GM08714 (cell line): ENCODE results near the gene NCAPH2.

Experiments used
- H3K4me3 ChIP-seq: fragments of 200-500 bp; sonication (Bioruptor generic); 2 replicates; pipeline ENCODE4 v1.5.1; 2014; ENCODE audit warnings: mild to moderate bottlenecking, low read length, inconsistent platforms
- ZNF274 ChIP-seq: IDR thresholded peaks from 2 replicates; pipeline ENCODE4 v1.6.1; 2012; ENCODE audit warnings: mild to moderate bottlenecking, low read depth, low read length

NCAPH2 gene

GRCh38 chr22:50469377-50470305, 38.4 kb upstream of the NCAPH2 start:
- peak overlapping the region; percentile 34; the same call in 1 of the 2 replicates for H3K4me3 ChIP-seq
- no peak for TF ChIP-seq ZNF274

- peak overlapping the region; percentile 8; the same call in 1 of the 2 replicates for H3K4me3 ChIP-seq
- no peak for TF ChIP-seq ZNF274
Measured at GRCh38 chr22:50470491-50470890, 37.5 kb upstream of the NCAPH2 start.

- no peak for TF ChIP-seq ZNF274
- H3K4me3 ChIP-seq = no peak overlapping the region; the same call in 1 of the 2 replicates
Measured at GRCh38 chr22:50471197-50471847, 36.7 kb upstream of the NCAPH2 start.

GRCh38 chr22:50471962-50472361, 36.1 kb upstream of the NCAPH2 start:
- H3K4me3 ChIP-seq = no peak overlapping the region
- no peak for TF ChIP-seq ZNF274

- no peak for TF ChIP-seq ZNF274
- peak overlapping the region; percentile 75; the same call in 1 of the 2 replicates for H3K4me3 ChIP-seq
Measured at GRCh38 chr22:50473088-50473487, 34.9 kb upstream of the NCAPH2 start.

GRCh38 chr22:50473855-50474671, 34.0 kb upstream of the NCAPH2 start:
- no peak for TF ChIP-seq ZNF274
- peak overlapping the region; percentile 75 for H3K4me3 ChIP-seq

GRCh38 chr22:50474710-50475651, 33.0 kb upstream of the NCAPH2 start, which contains the start of gene SBF1:
SBF1 (minus strand) TSS chr22:50475035; CDS start chr22:50474840, 195 bp downstream.
- H3K4me3 ChIP-seq = peak within 1 kb of the TSS; percentile 75
- TF ChIP-seq ZNF274 = no peak

GRCh38 chr22:50475652-50476002, 32.4 kb upstream of the NCAPH2 start:
- no peak for TF ChIP-seq ZNF274

GRCh38 chr22:50476868-50477267, 31.2 kb upstream of the NCAPH2 start:
- TF ChIP-seq ZNF274 = no peak
- H3K4me3 ChIP-seq = no peak overlapping the region

More at GRCh38 chr22:50475652-50476002, 32.4 kb upstream of the NCAPH2 start:
- no peak overlapping the region for H3K4me3 ChIP-seq

- TF ChIP-seq ZNF274 = no peak
- H3K4me3 ChIP-seq = no peak overlapping the region
Measured at GRCh38 chr22:50477923-50478322, 30.1 kb upstream of the NCAPH2 start.

GRCh38 chr22:50479721-50480120, 28.3 kb upstream of the NCAPH2 start:
- no peak overlapping the region for H3K4me3 ChIP-seq
- TF ChIP-seq ZNF274 = no peak

- TF ChIP-seq ZNF274 = no peak
- peak overlapping the region; percentile 31; the same call in 1 of the 2 replicates for H3K4me3 ChIP-seq
Measured at GRCh38 chr22:50481045-50481439, 27.0 kb upstream of the NCAPH2 start.
